ENCODE data around the gene TNPO2.
"Not testable (repeated sequence)": the region's sequence is repeated elsewhere in the genome, so short reads cannot be mapped to it uniquely, and the experiment has no call there.

TNPO2 gene

GRCh38 chr19:12711187-12711586, 12.5 kb downstream of the TNPO2 start:
- no peak for DNase-seq (ENCODE audit: low read depth in 1 of 2, low spot score in 1 of 2)
- TF ChIP-seq JUND (IDR thresholded peaks at IDR 0.05; ENCODE audit: low read depth) = no peak
- in situ Hi-C loops (cut with HindIII; ENCODE audit: low pct_unique_long_range_greater_than_20kb, low sequenced_read_pairs) = no loop called here

DNA sequence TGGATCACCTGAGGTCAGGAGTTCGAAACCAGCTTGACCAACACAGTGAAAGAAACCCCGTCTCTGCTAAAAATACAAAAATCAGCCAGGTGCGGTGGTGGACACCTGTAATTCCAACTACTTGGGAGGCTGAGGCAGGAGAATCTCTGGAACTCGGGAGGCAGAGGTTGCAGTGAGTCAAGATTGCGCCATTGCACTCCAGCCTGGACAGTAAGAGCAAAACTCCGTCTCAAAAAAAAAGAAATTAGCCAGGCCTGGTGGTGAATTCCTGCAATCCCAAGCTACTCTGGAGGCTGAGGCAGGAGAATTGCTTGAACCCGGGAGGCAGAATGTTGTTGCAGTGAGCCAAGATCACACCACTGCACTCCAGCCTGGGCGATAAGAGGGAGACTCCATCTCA, 15.1 kb downstream of the TNPO2 start:
- no peak for TF ChIP-seq JUND (IDR thresholded peaks at IDR 0.05; ENCODE audit: low read depth)
- DNase-seq (ENCODE audit: low read depth in 1 of 2, low spot score in 1 of 2) = no peak
- in situ Hi-C loops (cut with HindIII; ENCODE audit: low pct_unique_long_range_greater_than_20kb, low sequenced_read_pairs) = no loop called here

DNA sequence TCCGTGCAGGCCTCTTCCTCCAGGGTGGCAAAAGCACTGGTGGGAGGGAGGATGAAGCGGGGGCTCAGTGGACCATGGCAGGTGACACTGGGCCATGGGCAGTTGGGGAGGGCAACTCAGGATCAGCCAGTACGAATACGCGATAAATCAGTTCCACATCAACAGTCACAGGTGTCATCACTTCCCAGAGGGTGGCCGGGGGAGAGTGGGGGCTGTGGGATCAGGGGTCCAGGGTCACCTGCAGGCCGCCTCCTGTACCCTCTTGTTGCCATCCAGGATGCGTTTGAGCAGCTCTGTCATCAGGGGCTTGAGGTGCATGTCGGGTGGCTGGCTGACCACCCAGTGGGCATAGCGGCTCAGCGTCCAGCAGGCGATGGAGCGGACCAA, 17.4 kb downstream of the TNPO2 start:
- TF ChIP-seq JUND (IDR thresholded peaks at IDR 0.05; ENCODE audit: low read depth) = no peak
- in situ Hi-C loops (cut with HindIII; ENCODE audit: low pct_unique_long_range_greater_than_20kb, low sequenced_read_pairs) = no loop called here
- DNase-seq (ENCODE audit: low read depth in 1 of 2, low spot score in 1 of 2) = no peak

GRCh38 chr19:12705654-12706331, 17.9 kb downstream of the TNPO2 start:
- DNase-seq (ENCODE audit: low read depth in 1 of 2, low spot score in 1 of 2) = no peak
- in situ Hi-C loops (cut with HindIII; ENCODE audit: low pct_unique_long_range_greater_than_20kb, low sequenced_read_pairs) = no loop called here

DNA sequence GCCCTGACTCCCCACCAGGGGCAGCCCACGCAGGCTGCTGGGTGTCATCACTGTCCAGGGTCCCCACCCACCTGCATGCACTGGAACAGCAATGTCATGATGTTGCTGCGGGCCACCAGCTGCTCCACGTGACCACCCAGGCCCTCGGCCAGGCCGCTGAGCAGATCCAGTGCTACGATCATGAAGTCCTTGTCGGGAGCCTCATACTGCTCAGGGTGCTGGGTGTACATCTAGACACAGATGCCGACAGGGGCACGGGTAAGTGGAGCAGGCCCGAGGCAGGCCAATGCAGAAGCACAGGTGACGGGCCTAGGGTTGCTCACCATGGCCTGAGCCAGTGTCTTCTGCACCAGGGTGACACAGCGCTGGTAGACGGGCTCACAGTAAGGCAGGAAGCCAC, 18.6 kb downstream of the TNPO2 start:
- DNase-seq (ENCODE audit: low read depth in 1 of 2, low spot score in 1 of 2) = no peak
- TF ChIP-seq JUND (IDR thresholded peaks at IDR 0.05; ENCODE audit: low read depth) = no peak
- in situ Hi-C loops (cut with HindIII; ENCODE audit: low pct_unique_long_range_greater_than_20kb, low sequenced_read_pairs) = no loop called here

More at GRCh38 chr19:12705654-12706331, 17.9 kb downstream of the TNPO2 start:
- TF ChIP-seq JUND (IDR thresholded peaks at IDR 0.05; ENCODE audit: low read depth) = no peak

DNA sequence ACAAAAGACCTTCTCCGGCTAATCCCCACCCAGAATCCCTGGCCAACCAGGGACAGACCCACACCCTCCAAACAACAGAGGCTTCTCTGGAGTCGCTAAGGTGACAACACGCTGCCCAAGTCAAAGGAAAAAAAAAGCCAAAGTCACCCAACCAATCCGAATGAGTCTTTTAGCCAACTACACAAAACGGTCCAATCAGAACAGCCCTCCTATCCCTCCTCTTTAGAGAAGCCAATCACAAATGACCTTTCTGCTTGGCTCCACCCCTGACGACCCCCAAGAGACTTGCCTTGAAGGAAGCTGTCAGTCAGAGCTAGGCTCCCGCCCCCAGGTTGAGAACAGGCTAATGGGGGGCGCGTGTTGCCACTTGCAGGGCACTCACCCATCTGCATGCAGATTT, 20.7 kb downstream of the TNPO2 start:
- TF ChIP-seq JUND (IDR thresholded peaks at IDR 0.05; ENCODE audit: low read depth) = no peak
- in situ Hi-C loops (cut with HindIII; ENCODE audit: low pct_unique_long_range_greater_than_20kb, low sequenced_read_pairs) = no loop called here
- peak in 1 of 2 experiments; percentile 62 for DNase-seq (ENCODE audit: low read depth in 1 of 2, low spot score in 1 of 2)

- DNase-seq (ENCODE audit: low read depth in 1 of 2, low spot score in 1 of 2) = no peak
- TF ChIP-seq JUND (IDR thresholded peaks at IDR 0.05; ENCODE audit: low read depth) = no peak
- in situ Hi-C loops (cut with HindIII; ENCODE audit: low pct_unique_long_range_greater_than_20kb, low sequenced_read_pairs) = no loop called here
These were observed 22.0 kb downstream of the TNPO2 start for GRCh38 chr19:12701596-12702282.

GRCh38 chr19:12698138-12698537, 25.6 kb downstream of the TNPO2 start:
- TF ChIP-seq JUND (IDR thresholded peaks at IDR 0.05; ENCODE audit: low read depth) = no peak
- in situ Hi-C loops (cut with HindIII; ENCODE audit: low pct_unique_long_range_greater_than_20kb, low sequenced_read_pairs) = no loop called here
- no peak for DNase-seq (ENCODE audit: low read depth in 1 of 2, low spot score in 1 of 2)

DNA sequence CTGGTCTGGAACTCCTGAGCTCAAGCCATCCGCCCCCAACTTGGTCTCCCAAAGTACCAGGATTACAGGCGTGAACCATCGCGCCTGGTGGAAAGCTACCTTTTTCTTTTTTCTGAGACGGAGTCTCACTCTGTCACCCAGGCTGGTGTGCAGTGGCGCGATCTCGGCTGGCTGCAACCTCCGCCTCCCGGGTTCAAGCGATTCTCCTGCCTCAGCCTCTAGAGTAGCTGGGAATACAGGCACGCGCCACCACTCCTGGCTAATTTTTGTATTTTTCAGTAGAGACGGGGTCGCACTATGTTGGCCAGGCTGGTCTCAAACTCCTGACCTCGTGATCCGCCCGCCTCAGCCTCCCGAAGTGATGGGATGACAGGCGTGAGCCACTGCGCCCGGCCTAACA, 26.3 kb downstream of the TNPO2 start:
- DNase-seq (ENCODE audit: low read depth in 1 of 2, low spot score in 1 of 2); in situ Hi-C loops (cut with HindIII; ENCODE audit: low pct_unique_long_range_greater_than_20kb, low sequenced_read_pairs): not testable (repeated sequence)

GRCh38 chr19:12696366-12697335, 27.1 kb downstream of the TNPO2 start, which contains the start of gene FBXW9:
FBXW9 (minus strand) TSS chr19:12696631; CDS start chr19:12696581, 50 bp downstream.
- DNase-seq (ENCODE audit: low read depth in 1 of 2, low spot score in 1 of 2) = peak; percentile 82 to 92
- in situ Hi-C loops (cut with HindIII; ENCODE audit: low pct_unique_long_range_greater_than_20kb, low sequenced_read_pairs) = no loop called here
- TF ChIP-seq JUND (IDR thresholded peaks at IDR 0.05; ENCODE audit: low read depth) = no peak

GRCh38 chr19:12695997-12696365, 27.8 kb downstream of the TNPO2 start:
- DNase-seq (ENCODE audit: low read depth in 1 of 2, low spot score in 1 of 2) = no peak
- no peak for TF ChIP-seq JUND (IDR thresholded peaks at IDR 0.05; ENCODE audit: low read depth)
- in situ Hi-C loops (cut with HindIII; ENCODE audit: low pct_unique_long_range_greater_than_20kb, low sequenced_read_pairs) = no loop called here

- in situ Hi-C loops (cut with HindIII; ENCODE audit: low pct_unique_long_range_greater_than_20kb, low sequenced_read_pairs) = no loop called here
- no peak for TF ChIP-seq JUND (IDR thresholded peaks at IDR 0.05; ENCODE audit: low read depth)
- DNase-seq (ENCODE audit: low read depth in 1 of 2, low spot score in 1 of 2) = no peak
These were observed 28.2 kb downstream of the TNPO2 start for GRCh38 chr19:12695514-12695913.

DNA sequence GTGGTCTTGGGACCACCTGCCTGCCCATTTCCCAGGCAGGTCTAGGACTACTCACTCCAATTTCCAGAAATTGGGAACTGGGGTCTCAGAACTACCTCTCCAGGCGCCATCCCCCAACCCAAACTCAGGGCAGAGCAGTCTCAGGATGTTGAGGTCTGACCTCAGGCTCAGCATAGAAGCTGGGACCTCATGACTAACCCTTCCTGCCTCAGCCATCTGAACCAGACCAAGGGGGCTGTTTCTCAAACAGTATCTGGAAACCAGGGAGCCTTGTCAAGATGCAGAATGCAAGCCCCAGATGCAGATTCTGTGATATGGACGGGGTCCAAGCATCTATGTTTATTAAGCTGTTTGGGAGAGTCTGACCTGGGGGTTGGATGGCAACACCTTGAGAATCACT, 28.6 kb downstream of the TNPO2 start:
- TF ChIP-seq JUND (IDR thresholded peaks at IDR 0.05; ENCODE audit: low read depth) = no peak
- in situ Hi-C loops (cut with HindIII; ENCODE audit: low pct_unique_long_range_greater_than_20kb, low sequenced_read_pairs) = no loop called here
- no peak for DNase-seq (ENCODE audit: low read depth in 1 of 2, low spot score in 1 of 2)
